MM.1S (cell line): ENCODE data around the gene DENND4A.

ENCODE experiments used
- EZH2 ChIP-seq: fragments of 300-600 bp; sonication (generic); optimal IDR thresholded peaks from 2 replicates; pipeline ENCODE3; 2017; ENCODE audit warnings: low read depth, mild to moderate bottlenecking, antibody characterized with exemption, low read length, mixed read lengths
- TF ChIP-seq, protein P1 (sequence below): fragments of 300-600 bp; sonication (generic); IDR thresholded peaks from 2 replicates; pipeline ENCODE4 v1.5.1; 2016; ENCODE audit warnings: antibody characterized with exemption, low read length, mixed read lengths

DNA sequence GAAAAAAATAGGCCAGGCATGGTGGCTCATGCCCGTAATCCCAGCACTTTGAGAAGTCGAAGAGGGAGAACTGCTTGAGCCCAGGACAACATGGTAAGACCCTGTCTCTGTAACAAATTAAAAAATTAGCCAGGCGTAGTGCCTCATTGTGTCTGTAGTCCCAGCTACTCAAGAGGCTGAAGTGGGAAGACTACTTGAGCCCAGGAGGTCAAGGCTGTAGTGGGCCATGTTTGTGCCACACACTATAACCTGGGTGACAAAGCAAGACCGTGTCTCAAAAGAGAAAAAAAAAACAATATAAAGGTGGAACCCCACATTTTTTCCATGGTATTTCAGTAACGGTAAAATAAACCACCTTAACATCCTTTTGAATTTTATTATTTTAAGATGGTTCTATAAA is 69.9 kb downstream of the DENND4A start:
- TF ChIP-seq, protein P1, sequence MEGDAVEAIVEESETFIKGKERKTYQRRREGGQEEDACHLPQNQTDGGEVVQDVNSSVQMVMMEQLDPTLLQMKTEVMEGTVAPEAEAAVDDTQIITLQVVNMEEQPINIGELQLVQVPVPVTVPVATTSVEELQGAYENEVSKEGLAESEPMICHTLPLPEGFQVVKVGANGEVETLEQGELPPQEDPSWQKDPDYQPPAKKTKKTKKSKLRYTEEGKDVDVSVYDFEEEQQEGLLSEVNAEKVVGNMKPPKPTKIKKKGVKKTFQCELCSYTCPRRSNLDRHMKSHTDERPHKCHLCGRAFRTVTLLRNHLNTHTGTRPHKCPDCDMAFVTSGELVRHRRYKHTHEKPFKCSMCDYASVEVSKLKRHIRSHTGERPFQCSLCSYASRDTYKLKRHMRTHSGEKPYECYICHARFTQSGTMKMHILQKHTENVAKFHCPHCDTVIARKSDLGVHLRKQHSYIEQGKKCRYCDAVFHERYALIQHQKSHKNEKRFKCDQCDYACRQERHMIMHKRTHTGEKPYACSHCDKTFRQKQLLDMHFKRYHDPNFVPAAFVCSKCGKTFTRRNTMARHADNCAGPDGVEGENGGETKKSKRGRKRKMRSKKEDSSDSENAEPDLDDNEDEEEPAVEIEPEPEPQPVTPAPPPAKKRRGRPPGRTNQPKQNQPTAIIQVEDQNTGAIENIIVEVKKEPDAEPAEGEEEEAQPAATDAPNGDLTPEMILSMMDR, result no peak
- TF ChIP-seq EZH2, result no peak
